H1 (cell line): ENCODE measurements around the gene STAMBP. TPM values are rescaled to one million over a fixed set of nuclear protein-coding genes. Genes with fewer than 3 reads are reported as not detected.

Experiments
- KDM4A ChIP-seq: IDR thresholded peaks from one replicate; pipeline ENCODE4 v1.7.1; 2012; ENCODE audit warnings: low read depth, mild to moderate bottlenecking, moderate library complexity, low read length, inconsistent platforms; ENCODE audit not compliant: severe bottlenecking
- NRF1 ChIP-seq: IDR thresholded peaks from 2 replicates; pipeline ENCODE4 v1.6.1; 2011; ENCODE audit warnings: mild to moderate bottlenecking, low read depth, low read length, improper control_type of control experiment
- POLR2A ChIP-seq, 2 experiments: IDR thresholded peaks; 1 replicate in 1 of 2; 2 replicates in 1 of 2; pipeline ENCODE4 v1.6.1; 2011; ENCODE audit warnings: low read depth in 2 of 2, low read length in 2 of 2, mild to moderate bottlenecking in 2 of 2; ENCODE audit errors: control extremely low read depth in 1 of 2
- SIN3A ChIP-seq, 2 experiments: IDR thresholded peaks in 1 of 2; conservative IDR thresholded peaks in 1 of 2; 2 replicates each; pipeline ENCODE4 v1.6.1; 2011 to 2012; ENCODE audit warnings: low read length in 2 of 2, improper control_type of control experiment in 1 of 2, low read depth in 1 of 2, mild to moderate bottlenecking in 1 of 2
- SP1 ChIP-seq: IDR thresholded peaks from 2 replicates; pipeline ENCODE4 v1.6.1; 2011; ENCODE audit warnings: low read depth, low read length
- SP2 ChIP-seq: IDR thresholded peaks from 2 replicates; pipeline ENCODE4 v1.6.1; 2012; ENCODE audit warnings: mild to moderate bottlenecking, low read length, inconsistent platforms
- polyA plus RNA-seq, 7 experiments: library from polyadenylated mRNA; depleted of rRNA in 3 of 7; stranded (reverse) in 5 of 7; unstranded in 2 of 7; fragments of >200 nt in 5 of 7; fragments of 200-250 nt in 2 of 7; gene quantifications; 1 replicate in 5 of 7; 2 replicates in 1 of 7; 4 replicates in 1 of 7; pipeline versions ENCODE4 v1.2.1 to v1.2.3, GENCODE V29; 2011 to 2013; ENCODE audit warnings: missing spikeins in 2 of 7, mixed read lengths in 2 of 7
- total RNA-seq: library from RNA; stranded (reverse); fragmentation: NEBNext Ultra II Directional; extraction: Animal tissue kit (Norgen Biotek cat#: 25700); gene quantifications from 2 replicates; pipeline ENCODE4 v1.2.1, GENCODE V29; 2021

STAMBP gene
- total and polyA plus RNA-seq, 2 of the 8 experiments (the other 6 are each of a cell fraction or from before 2014, with no cell fraction given): 35.8 to 49.7 TPM

- TF ChIP-seq NRF1 (no peak), SP1 (no peak), POLR2A (IDR thresholded peaks at IDR 0.05; ENCODE audit: control extremely low read depth in 1 of 2, low read depth in 2 of 2, low read length in 2 of 2) (no peak), SIN3A (conservative IDR thresholded peaks at IDR 0.05 in 1 of 2, IDR thresholded peaks at IDR 0.05 in 1 of 2; ENCODE audit: low read depth in 1 of 2, low read length in 2 of 2) (no peak), KDM4A (no peak), SP2 (no peak)
Observed at GRCh38 chr2:73895473-73895872, 66.7 kb downstream of the STAMBP start (continued).
